Activated CD4-positive, alpha-beta T cell treated with anti-CD3 and anti-CD28 coated beads, Interleukin-2, amount 50 U/mL, for 16 hours (primary cell): Measurements from ENCODE around the gene ZMPSTE24.
A peak's percentile ranks its signal among the peaks of the same experiment; 100 is the strongest.
"Not testable (repeated sequence)": the region's sequence is repeated elsewhere in the genome, so short reads cannot be mapped to it uniquely, and the experiment has no call there.

Source experiments
- DNase-seq: peaks from one replicate; pipeline ENCODE4 v3.0.0-alpha.2; 2020

The ZMPSTE24 gene

GRCh38 chr1:40257688-40258444 lies at the start of gene ZMPSTE24:
ZMPSTE24 (plus strand) TSS chr1:40258236; CDS start chr1:40258272, 36 bp downstream.
- DNase-seq = peak; percentile 98

GRCh38 chr1:40210511-40211204 lies 47.4 kb upstream of the ZMPSTE24 start:
- no peak for DNase-seq

GRCh38 chr1:40218333-40218732 lies 39.7 kb upstream of the ZMPSTE24 start:
- no peak for DNase-seq

- not testable (repeated sequence) for DNase-seq
Observed at GRCh38 chr1:40221471-40221905, 36.5 kb upstream of the ZMPSTE24 start.

DNA sequence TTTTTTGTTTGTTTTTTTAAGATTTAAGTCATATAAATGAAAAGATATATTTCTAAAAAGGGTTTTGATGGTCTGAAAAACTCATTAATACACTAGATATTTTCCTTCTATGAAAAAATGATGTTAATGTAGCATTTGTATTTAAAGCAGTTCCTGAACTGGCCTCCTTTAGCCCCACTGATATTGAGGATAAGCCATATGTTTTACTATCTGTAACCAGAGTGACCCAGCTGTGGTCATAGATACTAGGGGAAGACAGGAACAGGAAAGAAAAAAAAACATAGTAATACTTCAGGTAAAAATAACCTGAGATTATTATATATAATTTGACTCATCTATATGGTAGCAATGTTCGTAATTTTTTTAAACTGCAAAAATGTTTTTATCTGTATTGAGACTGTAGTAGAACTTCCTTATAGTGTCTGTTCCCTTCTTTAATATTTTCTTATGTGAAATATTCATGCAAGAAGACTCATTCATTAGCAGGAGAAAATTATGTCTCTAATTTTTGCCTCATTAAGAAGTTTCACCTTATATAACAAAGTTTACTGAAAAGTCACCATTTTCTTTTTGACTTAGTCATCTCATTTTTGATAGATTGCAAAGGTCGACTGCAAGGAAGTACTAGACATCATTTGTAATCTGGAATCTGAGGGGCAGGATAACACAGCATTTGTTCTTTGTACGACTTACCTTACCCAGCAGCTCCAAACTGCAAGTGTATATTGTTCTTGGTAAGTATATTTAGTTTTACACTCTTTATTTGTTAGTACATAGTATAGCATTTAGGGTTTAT lies 35.9 kb upstream of the ZMPSTE24 start:
- DNase-seq = no peak

DNA sequence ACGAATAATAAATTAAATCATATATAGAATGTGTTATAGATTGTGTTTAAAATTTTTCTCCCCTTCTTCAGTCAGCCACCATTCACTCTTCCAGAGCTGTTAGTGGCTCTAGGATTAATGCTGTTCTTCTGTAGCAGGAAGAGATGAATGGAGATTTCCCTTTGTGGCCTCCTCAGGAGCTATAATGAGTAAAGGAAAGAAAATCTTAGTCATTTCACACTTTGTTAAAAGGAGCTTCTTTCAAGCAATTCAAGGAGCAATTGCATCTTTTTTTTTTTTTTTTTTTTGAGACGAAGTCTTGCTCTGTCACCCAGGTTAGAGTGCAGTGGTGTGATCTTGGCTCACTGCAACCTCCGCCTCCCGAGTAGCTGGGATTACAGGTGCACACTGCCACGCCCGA lies 34.0 kb upstream of the ZMPSTE24 start:
- peak; percentile 77 for DNase-seq

DNA sequence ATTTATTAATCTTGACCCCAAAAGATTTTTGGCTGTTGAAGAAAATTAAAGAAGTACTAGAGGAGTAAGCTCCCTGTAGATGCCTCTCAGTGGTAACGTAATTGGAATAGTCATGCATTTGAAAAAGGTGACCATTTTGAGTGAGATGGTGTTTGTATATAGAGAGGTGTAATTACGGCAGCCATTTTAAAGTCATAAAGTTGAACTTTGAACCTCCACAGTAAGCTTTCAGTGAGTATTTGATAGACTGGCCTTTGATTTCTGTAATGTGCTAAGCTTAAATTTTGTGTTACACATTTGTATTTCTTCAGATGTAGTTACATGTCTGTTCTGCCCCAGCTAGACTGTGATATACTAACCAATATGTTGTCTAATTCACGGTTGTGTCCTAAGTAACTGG lies 31.8 kb upstream of the ZMPSTE24 start:
- no peak for DNase-seq

DNA sequence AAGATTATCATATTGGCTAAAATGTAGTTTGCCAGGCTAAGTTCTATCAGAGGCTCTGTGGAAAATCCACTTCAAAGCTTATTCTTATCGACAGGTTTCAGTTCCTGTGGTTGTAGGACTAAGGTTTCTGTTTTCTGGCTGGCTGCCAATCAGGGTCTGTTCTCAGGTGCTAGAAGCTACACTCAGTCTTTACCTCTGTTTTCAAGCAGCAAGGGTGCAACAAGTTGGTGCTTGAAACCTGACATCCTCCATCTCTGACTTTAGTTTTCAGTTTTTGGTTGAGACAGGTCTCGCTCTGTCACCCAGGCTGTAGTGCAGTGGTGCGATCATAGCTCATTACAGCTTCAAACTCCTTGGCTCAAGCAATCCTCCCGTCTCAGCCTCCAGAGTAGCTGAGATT lies 25.6 kb upstream of the ZMPSTE24 start:
- DNase-seq = peak; percentile 89

DNA sequence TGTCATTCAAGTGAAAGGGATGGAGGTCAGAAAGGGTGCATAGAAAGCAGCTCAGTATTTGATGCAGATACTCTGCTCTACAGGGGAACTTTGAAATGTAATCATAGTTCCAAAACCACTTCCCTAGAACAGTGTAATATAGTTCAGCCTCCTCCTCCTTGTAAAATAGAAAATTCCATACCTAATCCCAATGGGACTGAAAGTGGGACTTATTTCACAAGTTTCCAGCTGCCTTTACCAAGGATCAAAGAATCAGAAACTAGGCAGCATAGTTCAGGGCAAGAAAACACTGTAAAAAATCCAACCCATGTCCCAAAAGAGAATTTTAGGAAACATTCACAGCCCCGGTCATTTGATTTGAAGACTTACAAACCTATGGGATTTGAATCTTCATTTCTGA lies 18.4 kb upstream of the ZMPSTE24 start:
- no peak for DNase-seq

- no peak for DNase-seq
Observed at GRCh38 chr1:40240390-40240789, 17.6 kb upstream of the ZMPSTE24 start.

DNA sequence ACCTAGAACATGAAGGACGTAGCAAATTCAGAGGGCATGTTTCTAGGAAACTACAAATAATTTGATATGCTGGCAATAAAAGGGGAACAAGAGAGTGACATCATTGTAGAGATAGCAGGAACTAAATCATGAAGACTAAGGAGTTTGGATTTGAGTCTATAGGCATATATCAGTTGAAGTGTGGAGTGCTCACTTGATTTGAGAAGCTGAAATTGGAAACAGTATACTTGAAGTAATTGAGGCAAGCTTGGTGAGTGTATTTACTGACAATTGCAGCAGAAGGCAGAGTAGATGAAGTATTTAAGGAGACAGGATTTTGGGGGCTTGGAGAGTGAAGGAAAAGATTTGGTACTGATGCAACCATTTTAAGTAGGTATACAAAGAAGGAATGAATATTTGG lies 16.7 kb upstream of the ZMPSTE24 start:
- DNase-seq = peak; percentile 39

GRCh38 chr1:40243351-40243750 lies 14.7 kb upstream of the ZMPSTE24 start:
- no peak for DNase-seq

DNA sequence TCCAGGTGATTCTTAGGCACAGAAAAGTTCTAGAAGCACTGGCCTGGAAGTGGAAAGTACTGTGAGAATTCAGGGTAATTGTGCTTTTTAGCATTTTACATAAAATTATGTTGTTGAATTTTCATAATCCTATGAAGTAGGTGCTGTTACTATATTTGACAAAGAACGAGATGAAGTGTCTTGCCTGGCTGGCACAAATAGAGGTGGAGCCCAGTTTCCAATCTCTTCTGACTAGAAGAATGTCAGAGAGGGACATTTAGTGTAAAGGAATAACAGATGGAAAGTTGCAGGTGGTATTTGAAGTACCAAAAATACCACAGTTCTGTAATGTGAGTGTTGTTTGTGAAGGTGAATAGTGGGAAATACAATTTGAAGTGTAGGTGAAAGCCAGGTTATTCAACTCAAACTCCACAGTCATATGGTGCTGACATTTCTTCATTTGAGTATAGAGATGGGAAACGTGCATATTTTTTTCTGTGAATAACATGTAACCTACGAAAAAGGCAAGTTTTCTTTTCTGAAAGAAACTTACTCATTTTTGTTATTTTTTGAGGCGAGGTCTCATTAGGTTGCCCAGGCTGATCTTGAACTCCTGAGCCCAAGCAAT lies 13.8 kb upstream of the ZMPSTE24 start:
- DNase-seq = no peak

- no peak for DNase-seq
Observed at GRCh38 chr1:40245686-40246085, 12.3 kb upstream of the ZMPSTE24 start.

DNA sequence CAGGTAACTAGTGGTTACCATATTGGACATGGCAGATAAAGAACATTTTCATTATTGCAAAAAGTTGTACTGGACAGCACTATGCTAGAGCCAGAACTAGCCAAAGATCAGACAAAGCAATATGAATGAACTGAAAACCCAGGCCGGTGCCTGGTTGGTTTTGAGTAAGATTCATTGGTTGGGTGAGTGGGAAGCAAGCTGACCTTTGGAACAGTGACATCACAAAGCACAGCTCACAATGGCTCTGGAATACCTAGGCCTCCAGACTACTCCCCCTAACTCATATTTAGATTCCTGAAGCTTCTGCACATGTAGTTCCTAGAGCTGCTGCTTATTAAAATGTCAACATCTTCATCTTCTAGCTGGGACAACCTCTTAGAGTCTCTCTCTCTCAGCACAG lies 10.4 kb upstream of the ZMPSTE24 start, which contains the start of gene TMCO2:
Gene TMCO2, plus strand, starts transcription at position 283 of the 400 bp plus-strand sequence. Its CDS starts 57 bp downstream, at position 340.
- no peak for DNase-seq

- DNase-seq = no peak
Observed at GRCh38 chr1:40248412-40248811, 9.6 kb upstream of the ZMPSTE24 start.

- no peak for DNase-seq
Observed at GRCh38 chr1:40251456-40251855, 6.6 kb upstream of the ZMPSTE24 start.

DNA sequence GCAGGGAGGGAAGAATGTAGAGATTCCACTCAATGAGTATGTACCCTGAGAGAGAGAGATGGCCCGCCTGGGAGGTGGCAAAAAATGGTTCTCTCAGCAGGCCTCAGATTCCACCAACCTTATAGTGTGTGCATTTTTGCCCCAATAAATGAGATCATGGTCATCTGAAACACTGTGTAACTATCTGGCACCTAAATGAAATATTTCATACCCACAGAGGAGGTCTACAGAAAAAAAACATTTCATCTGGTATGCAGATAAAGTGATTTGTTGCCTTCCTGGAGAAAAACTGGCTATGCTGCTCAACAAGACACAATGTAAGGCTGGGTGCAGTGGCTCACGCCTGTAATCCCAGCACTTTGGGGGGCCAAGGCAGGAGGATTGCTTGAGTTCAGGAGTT lies 5.4 kb upstream of the ZMPSTE24 start:
- no peak for DNase-seq

DNA sequence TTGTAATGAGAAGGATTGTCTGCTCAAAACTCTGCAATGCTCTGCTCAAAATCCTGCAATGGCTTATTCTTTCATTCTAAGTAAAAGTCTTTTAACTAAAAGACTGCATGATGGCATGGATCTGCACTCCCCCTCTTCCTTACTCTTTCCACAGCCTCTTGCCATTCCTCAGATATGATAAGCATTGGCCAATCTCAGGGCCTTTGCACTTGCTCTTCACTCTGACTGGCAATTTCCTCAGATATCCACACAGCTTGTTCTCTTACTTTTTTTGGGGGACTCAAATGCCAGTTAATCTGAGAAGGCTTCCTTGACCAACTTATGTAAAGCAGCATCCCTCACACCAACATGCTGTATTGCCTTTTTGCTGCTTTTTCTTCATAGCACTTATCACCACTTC lies 2.8 kb upstream of the ZMPSTE24 start:
- DNase-seq = no peak

- DNase-seq = no peak
Observed at GRCh38 chr1:40256401-40257084, 1.5 kb upstream of the ZMPSTE24 start.

GRCh38 chr1:40257313-40257687 lies 736 bp upstream of the ZMPSTE24 start:
- DNase-seq = no peak

DNA sequence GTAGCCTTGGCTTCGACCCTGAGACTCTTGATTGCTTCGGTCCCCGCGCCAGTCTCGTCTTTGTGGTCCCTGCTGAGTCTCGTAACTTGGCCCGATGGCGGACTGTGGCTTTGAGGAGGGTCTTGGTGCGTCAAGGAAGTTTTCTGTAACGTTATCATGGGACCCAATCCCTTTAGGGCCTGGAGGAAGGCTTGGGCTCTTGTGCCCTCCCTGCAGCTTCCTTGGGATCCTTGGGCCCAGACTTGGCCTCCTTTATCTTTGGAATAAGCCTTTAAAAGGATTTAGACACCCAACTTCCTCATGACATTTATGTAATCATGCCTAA lies 371 bp downstream of the ZMPSTE24 start:
- DNase-seq = no peak

- peak; percentile 72 for DNase-seq
Observed at GRCh38 chr1:40264354-40264781, 6.3 kb downstream of the ZMPSTE24 start.
